NCI-H226 (cell line): ENCODE results near the gene AGPS.
"Not testable (repeated sequence)": the region's sequence is repeated elsewhere in the genome, so short reads cannot be mapped to it uniquely, and the experiment has no call there.

Experiments used
- DNase-seq: peaks from one replicate; pipeline ENCODE4 v3.0.0-alpha.2; 2015

AGPS gene

GRCh38 chr2:177533253-177533652 is 140.7 kb downstream of the AGPS start:
- no peak for DNase-seq

GRCh38 chr2:177535000-177535399 is 142.4 kb downstream of the AGPS start:
- no peak for DNase-seq

- no peak for DNase-seq
Measured at GRCh38 chr2:177535958-177536504, 143.5 kb downstream of the AGPS start.

GRCh38 chr2:177537213-177537612 is 144.6 kb downstream of the AGPS start:
- no peak for DNase-seq

- no peak for DNase-seq
Measured at GRCh38 chr2:177537636-177538035, 145.1 kb downstream of the AGPS start.

- no peak for DNase-seq
Measured at GRCh38 chr2:177538323-177538722, 145.8 kb downstream of the AGPS start.

- no peak for DNase-seq
Measured at GRCh38 chr2:177540283-177540682, 147.7 kb downstream of the AGPS start.

- DNase-seq = no peak
Measured at GRCh38 chr2:177541258-177541991, 148.9 kb downstream of the AGPS start.

GRCh38 chr2:177542396-177542795 is 149.8 kb downstream of the AGPS start:
- DNase-seq = no peak

GRCh38 chr2:177543007-177543760 is 150.6 kb downstream of the AGPS start:
- peak; percentile 90 for DNase-seq

- no peak for DNase-seq
Measured at GRCh38 chr2:177545143-177545542, 152.6 kb downstream of the AGPS start.

GRCh38 chr2:177545981-177546585 is 153.5 kb downstream of the AGPS start:
- no peak for DNase-seq

- no peak for DNase-seq
Measured at GRCh38 chr2:177547122-177547521, 154.5 kb downstream of the AGPS start.

GRCh38 chr2:177547772-177548171 is 155.2 kb downstream of the AGPS start:
- no peak for DNase-seq

- no peak for DNase-seq
Measured at GRCh38 chr2:177548636-177549035, 156.1 kb downstream of the AGPS start.

GRCh38 chr2:177549171-177549570 is 156.6 kb downstream of the AGPS start:
- DNase-seq = no peak

- peak; percentile 16 for DNase-seq
Measured at GRCh38 chr2:177550264-177551200, 158.0 kb downstream of the AGPS start.

GRCh38 chr2:177551360-177551759 is 158.8 kb downstream of the AGPS start:
- not testable (repeated sequence) for DNase-seq

GRCh38 chr2:177551989-177552421 is 159.4 kb downstream of the AGPS start:
- peak; percentile 7 for DNase-seq

GRCh38 chr2:177552422-177553175 is 160.0 kb downstream of the AGPS start:
- peak; percentile 82 for DNase-seq

- DNase-seq = no peak
Measured at GRCh38 chr2:177553176-177553884, 160.8 kb downstream of the AGPS start.
